Astrocyte (in vitro differentiated cells and primary cell): ENCODE data around the gene MICALL2. TPM values are rescaled to one million over a fixed set of nuclear protein-coding genes. Genes with fewer than 3 reads are reported as not detected.

Experiments
- DNase-seq: peaks from one replicate; pipeline ENCODE4 v3.0.0-alpha.2; 2010; ENCODE audit warnings: low read depth
- FAIRE-seq: peaks from 2 replicates; lab custom pipeline; 2011; peaks lifted over from hg19 to GRCh38; lab: Jason Lieb, UNC
- H2AFZ ChIP-seq: 2 replicates; pipeline ENCODE4 v1.6.0; 2012; ENCODE audit warnings: low read depth, low read length, inconsistent platforms
- H3K27ac ChIP-seq: 2 replicates; pipeline ENCODE4 v1.5.1; 2011; ENCODE audit warnings: low read depth, low read length, inconsistent platforms
- H3K27me3 ChIP-seq: 2 replicates; pipeline ENCODE4 v1.6.0; 2011; ENCODE audit warnings: low read length, inconsistent platforms; ENCODE audit not compliant: insufficient read depth
- H3K36me3 ChIP-seq: 2 replicates; pipeline ENCODE4 v1.5.1; 2011; ENCODE audit warnings: low read length, inconsistent platforms; ENCODE audit not compliant: insufficient read depth
- H3K4me1 ChIP-seq: 2 replicates; pipeline ENCODE4 v1.5.1; 2011; ENCODE audit warnings: low read length, inconsistent platforms; ENCODE audit not compliant: insufficient read depth
- H3K4me2 ChIP-seq: 2 replicates; pipeline ENCODE4 v1.6.0; 2012; ENCODE audit warnings: low read length, inconsistent platforms
- H3K4me3 ChIP-seq: 2 replicates; pipeline ENCODE4 v1.5.1; 2011; ENCODE audit warnings: low read depth, mild to moderate bottlenecking, low read length, inconsistent platforms; ENCODE audit not compliant: insufficient read depth
- H3K79me2 ChIP-seq: 2 replicates; pipeline ENCODE4 v1.6.0; 2012; ENCODE audit warnings: mild to moderate bottlenecking, low read length, inconsistent platforms; ENCODE audit not compliant: insufficient read depth
- H3K9ac ChIP-seq: 2 replicates; pipeline ENCODE4 v1.6.0; 2012; ENCODE audit warnings: mild to moderate bottlenecking, low read length, inconsistent platforms
- H3K9me3 ChIP-seq: 2 replicates; pipeline ENCODE4 v1.5.1; 2012; ENCODE audit warnings: low read depth, mild to moderate bottlenecking, low read length, inconsistent platforms; ENCODE audit not compliant: insufficient read depth
- H4K20me1 ChIP-seq: 2 replicates; pipeline ENCODE4 v1.6.0; 2012; ENCODE audit warnings: low read length, inconsistent platforms; ENCODE audit not compliant: insufficient read depth
- H3K27ac Mint-ChIP-seq: one replicate; pipeline ENCODE4 v1.8.0; 2021; ENCODE audit warnings: mild to moderate bottlenecking, mixed read lengths; ENCODE audit not compliant: unreplicated experiment
- H3K27me3 Mint-ChIP-seq: one replicate; pipeline ENCODE4 v1.8.0; 2021; ENCODE audit warnings: low read depth, mixed read lengths; ENCODE audit not compliant: unreplicated experiment
- H3K36me3 Mint-ChIP-seq: one replicate; pipeline ENCODE4 v1.8.0; 2021; ENCODE audit warnings: low read depth, mixed read lengths; ENCODE audit not compliant: unreplicated experiment
- H3K4me1 Mint-ChIP-seq: one replicate; pipeline ENCODE4 v1.8.0; 2021; ENCODE audit warnings: low read depth, mixed read lengths; ENCODE audit not compliant: unreplicated experiment
- H3K4me3 Mint-ChIP-seq: one replicate; pipeline ENCODE4 v1.8.0; 2021; ENCODE audit warnings: mild to moderate bottlenecking, moderate library complexity, mixed read lengths; ENCODE audit not compliant: unreplicated experiment
- H3K9me3 Mint-ChIP-seq: one replicate; pipeline ENCODE4 v1.8.0; 2021; ENCODE audit warnings: mild to moderate bottlenecking, mixed read lengths; ENCODE audit not compliant: unreplicated experiment
- CTCF ChIP-seq: IDR thresholded peaks from 2 replicates; pipeline ENCODE4 v1.5.1; 2011; ENCODE audit warnings: low read depth, mild to moderate bottlenecking, inconsistent platforms, low read length, moderate library complexity; ENCODE audit not compliant: insufficient read depth
- EZH2 ChIP-seq: IDR thresholded peaks from 2 replicates; pipeline ENCODE4 v1.6.1; 2012; ENCODE audit warnings: mild to moderate bottlenecking, low read length, inconsistent platforms; ENCODE audit not compliant: insufficient read depth
- total RNA-seq: library from RNA; stranded (reverse); gene quantifications from 2 replicates; pipeline ENCODE4 v1.2.1, GENCODE V29; 2021

The MICALL2 gene
- total RNA-seq, 1 donor from 2014 or later, result 43.4 TPM

- no peaks in the 10 kb centered on the region for H3K9me3 ChIP-seq
- peaks cover 41% of the 10 kb centered on the region for H3K4me1 ChIP-seq
- Mint-ChIP-seq H3K4me1 (peaks cover 7% of the 10 kb centered on the region), H3K27ac (no peak overlapping the region), H3K36me3 (peaks cover 2% of the 10 kb centered on the region), H3K27me3 (no peaks in the 10 kb centered on the region), H3K4me3 (no peak overlapping the region), H3K9me3 (no peaks in the 10 kb centered on the region)
- peak overlapping the region; percentile 29 for H3K4me2 ChIP-seq
- DNase-seq (no peak), FAIRE-seq (no peak)
- H3K27me3 ChIP-seq, result no peaks in the 10 kb centered on the region
- no peaks in the 10 kb centered on the region for H3K36me3 ChIP-seq
- peaks cover 74% of the 10 kb centered on the region for H4K20me1 ChIP-seq
- H3K9ac ChIP-seq, result no peak overlapping the region
- peaks cover 81% of the 10 kb centered on the region for H3K79me2 ChIP-seq
- H2AFZ ChIP-seq, result no peak overlapping the region
- H3K4me3 ChIP-seq, result no peak overlapping the region
- H3K27ac ChIP-seq, result no peak overlapping the region
- no peak for TF ChIP-seq CTCF
- no peak for TF ChIP-seq EZH2
Observed at GRCh38 chr7:1455955-1456354, 3.3 kb downstream of the MICALL2 start.

GRCh38 chr7:1455241-1455939 lies 3.9 kb downstream of the MICALL2 start:
- DNase-seq (no peak), FAIRE-seq (no peak)
- no peaks in the 10 kb centered on the region for H3K9me3 Mint-ChIP-seq
- H3K4me2 ChIP-seq, result peak overlapping the region; percentile 67
- no peak overlapping the region for H3K4me3 ChIP-seq
- H3K9me3 ChIP-seq, result no peaks in the 10 kb centered on the region
- peak overlapping the region; percentile 18 for H3K9ac ChIP-seq
- no peak for TF ChIP-seq CTCF
- no peak for TF ChIP-seq EZH2
- no peaks in the 10 kb centered on the region for H3K27me3 Mint-ChIP-seq
- no peak overlapping the region for H3K4me3 Mint-ChIP-seq
- H3K27ac ChIP-seq, result no peak overlapping the region
- no peaks in the 10 kb centered on the region for H3K36me3 ChIP-seq
- H3K36me3 Mint-ChIP-seq, result peaks cover 2% of the 10 kb centered on the region
- H3K4me1 Mint-ChIP-seq, result peaks cover 7% of the 10 kb centered on the region
- H3K4me1 ChIP-seq, result peaks cover 41% of the 10 kb centered on the region
- peak overlapping the region; percentile 12 for H3K27ac Mint-ChIP-seq
- H3K27me3 ChIP-seq, result no peaks in the 10 kb centered on the region
- peaks cover 86% of the 10 kb centered on the region for H3K79me2 ChIP-seq
- peaks cover 79% of the 10 kb centered on the region for H4K20me1 ChIP-seq
- no peak overlapping the region for H2AFZ ChIP-seq

- Mint-ChIP-seq H3K4me3 (no peak overlapping the region), H3K27me3 (no peaks in the 10 kb centered on the region), H3K27ac (no peak overlapping the region), H3K36me3 (peaks cover 2% of the 10 kb centered on the region), H3K9me3 (no peaks in the 10 kb centered on the region), H3K4me1 (peaks cover 7% of the 10 kb centered on the region)
- H2AFZ ChIP-seq, result no peak overlapping the region
- peaks cover 35% of the 10 kb centered on the region for H3K4me1 ChIP-seq
- no peak overlapping the region for H3K4me3 ChIP-seq
- H3K27me3 ChIP-seq, result no peaks in the 10 kb centered on the region
- peaks cover 87% of the 10 kb centered on the region for H4K20me1 ChIP-seq
- DNase-seq (no peak), FAIRE-seq (no peak)
- H3K79me2 ChIP-seq, result peaks cover 90% of the 10 kb centered on the region
- H3K27ac ChIP-seq, result no peak overlapping the region
- H3K9ac ChIP-seq, result peak overlapping the region; percentile 18
- no peaks in the 10 kb centered on the region for H3K9me3 ChIP-seq
- H3K36me3 ChIP-seq, result no peaks in the 10 kb centered on the region
- TF ChIP-seq EZH2, result no peak
- no peak for TF ChIP-seq CTCF
- H3K4me2 ChIP-seq, result peak overlapping the region; percentile 67
Observed at GRCh38 chr7:1454542-1454941, 4.7 kb downstream of the MICALL2 start.
